ENCODE data around the gene SIAH2.
"Not testable (repeated sequence)": the region's sequence is repeated elsewhere in the genome, so short reads cannot be mapped to it uniquely, and the experiment has no call there.

Gene SIAH2

DNA sequence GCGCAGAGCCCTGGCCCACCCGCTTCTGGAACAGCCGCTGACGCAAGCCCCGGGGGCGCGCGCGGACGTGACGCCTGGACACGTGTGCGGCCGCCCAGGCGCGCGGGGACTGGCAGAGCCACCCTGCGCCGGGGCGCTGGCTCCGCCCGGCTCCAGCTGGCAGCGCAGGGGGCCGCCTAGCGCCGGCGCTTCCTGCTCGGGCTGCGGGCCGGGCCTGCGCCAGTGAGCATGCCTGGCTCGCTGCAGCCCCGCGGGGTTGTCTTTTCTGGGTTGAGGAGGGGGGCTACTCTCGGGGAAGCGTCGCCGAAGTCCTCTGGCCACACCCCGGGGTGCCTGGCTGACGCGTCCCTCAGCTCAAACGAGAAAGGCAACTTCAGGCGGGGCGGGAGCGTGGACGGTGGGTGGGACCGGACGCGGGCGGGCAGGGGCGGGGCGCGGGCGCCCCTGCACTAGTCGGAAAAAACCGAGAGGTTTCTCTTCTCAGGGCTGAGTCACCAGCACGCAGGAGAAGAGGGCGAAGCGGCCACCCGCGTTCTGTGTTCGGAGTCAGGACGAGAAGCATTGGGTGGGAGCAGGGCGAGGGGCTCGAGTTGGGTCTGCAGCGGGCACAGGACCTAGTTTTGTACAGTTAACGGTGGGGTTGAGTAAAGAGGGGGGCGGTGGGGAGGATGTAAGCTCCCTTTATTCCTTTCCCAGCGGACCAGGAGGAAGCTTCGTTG, at the start of gene SIAH2:
TSS of gene SIAH2 (minus strand) at position 48 of the 719 bp plus-strand sequence. CDS start 320 bp downstream, outside the sequence.
- peaks cover 20% of the 10 kb centered on the region for H3K27me3 ChIP-seq (ENCODE audit: control insufficient read depth, insufficient read depth, low read length)
- H3K36me3 ChIP-seq (ENCODE audit: control insufficient read depth, insufficient read depth, low read length): no peaks in the 10 kb centered on the region; the same call in 1 of the 2 replicates
- H3K9me3 ChIP-seq (ENCODE audit: control insufficient read depth, insufficient read depth, low read depth, low read length): no peaks in the 10 kb centered on the region
- H3K9ac ChIP-seq (ENCODE audit: low read length): peak within 1 kb of the TSS; percentile 81
- H3K4me3 ChIP-seq (ENCODE audit: low read depth, low read length): peak within 1 kb of the TSS; percentile 86
- peaks cover 34% of the 10 kb centered on the region for H3K4me1 ChIP-seq (ENCODE audit: control insufficient read depth, insufficient read depth, low read length)
- peak within 1 kb of the TSS; percentile 13; the same call in 1 of the 2 replicates for H3K27ac ChIP-seq (ENCODE audit: low read depth, low read length)

DNA sequence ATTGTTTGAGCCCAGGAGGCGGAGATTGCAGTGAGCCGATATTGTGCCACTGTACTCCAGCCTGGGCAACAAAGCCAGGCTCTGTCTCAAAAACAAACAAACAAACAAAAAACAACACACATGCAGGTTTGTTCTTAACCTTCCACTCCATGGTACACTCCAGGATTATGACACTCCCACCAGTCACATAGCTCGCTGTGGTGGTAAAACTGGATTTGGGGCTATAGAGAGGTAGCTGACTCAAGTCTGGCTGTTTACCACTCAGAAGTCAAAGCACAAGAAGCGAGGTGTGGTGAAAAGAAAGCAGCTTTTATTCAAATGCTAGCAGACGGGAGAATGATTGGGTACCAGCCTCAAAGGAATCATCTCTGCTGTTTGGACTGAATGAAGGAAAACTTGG, 49.0 kb upstream of the SIAH2 start:
- Histone ChIP-seq H3K27me3 (ENCODE audit: control insufficient read depth, insufficient read depth, low read length) (no peaks in the 10 kb centered on the region), H3K4me3 (ENCODE audit: low read depth, low read length) (no peak overlapping the region), H3K36me3 (ENCODE audit: control insufficient read depth, insufficient read depth, low read length) (no peaks in the 10 kb centered on the region), H3K9ac (ENCODE audit: low read length) (no peak overlapping the region), H3K27ac (ENCODE audit: low read depth, low read length) (no peak overlapping the region), H3K9me3 (ENCODE audit: control insufficient read depth, insufficient read depth, low read depth, low read length) (no peaks in the 10 kb centered on the region), H3K4me1 (ENCODE audit: control insufficient read depth, insufficient read depth, low read length) (peaks cover 10% of the 10 kb centered on the region)

- Histone ChIP-seq H3K27ac (ENCODE audit: low read depth, low read length) (no peak overlapping the region), H3K36me3 (ENCODE audit: control insufficient read depth, insufficient read depth, low read length) (no peaks in the 10 kb centered on the region), H3K27me3 (ENCODE audit: control insufficient read depth, insufficient read depth, low read length) (no peaks in the 10 kb centered on the region), H3K4me3 (ENCODE audit: low read depth, low read length) (no peak overlapping the region), H3K4me1 (ENCODE audit: control insufficient read depth, insufficient read depth, low read length) (peaks cover 22% of the 10 kb centered on the region), H3K9me3 (ENCODE audit: control insufficient read depth, insufficient read depth, low read depth, low read length) (no peaks in the 10 kb centered on the region), H3K9ac (ENCODE audit: low read length) (no peak overlapping the region)
Measured at GRCh38 chr3:150810641-150811040, 47.7 kb upstream of the SIAH2 start.

GRCh38 chr3:150806185-150806835, 43.3 kb upstream of the SIAH2 start:
- H3K4me1 ChIP-seq (ENCODE audit: control insufficient read depth, insufficient read depth, low read length): peaks cover 28% of the 10 kb centered on the region
- peak overlapping the region; percentile 9 for H3K4me3 ChIP-seq (ENCODE audit: low read depth, low read length)
- no peaks in the 10 kb centered on the region for H3K27me3 ChIP-seq (ENCODE audit: control insufficient read depth, insufficient read depth, low read length)
- H3K9me3 ChIP-seq (ENCODE audit: control insufficient read depth, insufficient read depth, low read depth, low read length): no peaks in the 10 kb centered on the region
- H3K36me3 ChIP-seq (ENCODE audit: control insufficient read depth, insufficient read depth, low read length): no peaks in the 10 kb centered on the region
- peak overlapping the region; percentile 81 for H3K27ac ChIP-seq (ENCODE audit: low read depth, low read length)
- H3K9ac ChIP-seq (ENCODE audit: low read length): peak overlapping the region; percentile 25

DNA sequence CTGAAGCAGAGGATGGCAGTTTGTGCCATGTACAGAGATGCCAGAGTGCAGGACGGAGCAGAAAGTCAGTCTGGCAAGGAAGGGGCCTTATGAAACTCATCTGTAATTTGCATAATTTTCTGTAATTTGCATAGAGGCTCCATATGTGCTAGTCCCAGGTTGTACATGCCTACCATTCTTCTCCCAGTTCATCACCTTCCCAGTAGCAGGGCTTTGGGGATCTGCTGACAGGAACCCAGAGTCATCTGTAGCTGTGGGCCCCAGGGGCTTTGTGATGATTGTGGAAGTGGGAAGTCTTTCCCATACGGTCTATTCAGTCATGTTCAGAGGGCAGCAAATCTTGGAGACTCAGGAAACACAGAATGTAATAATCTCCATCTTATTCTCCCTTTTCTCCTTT, 42.4 kb upstream of the SIAH2 start:
- H3K4me1 ChIP-seq (ENCODE audit: control insufficient read depth, insufficient read depth, low read length): peaks cover 28% of the 10 kb centered on the region
- no peaks in the 10 kb centered on the region for H3K36me3 ChIP-seq (ENCODE audit: control insufficient read depth, insufficient read depth, low read length)
- H3K9me3 ChIP-seq (ENCODE audit: control insufficient read depth, insufficient read depth, low read depth, low read length): no peaks in the 10 kb centered on the region
- H3K27ac ChIP-seq (ENCODE audit: low read depth, low read length): peak overlapping the region; percentile 81; the same call in 1 of the 2 replicates
- H3K27me3 ChIP-seq (ENCODE audit: control insufficient read depth, insufficient read depth, low read length): no peaks in the 10 kb centered on the region
- H3K9ac ChIP-seq (ENCODE audit: low read length): no peak overlapping the region
- no peak overlapping the region for H3K4me3 ChIP-seq (ENCODE audit: low read depth, low read length)

GRCh38 chr3:150803440-150803985, 40.5 kb upstream of the SIAH2 start:
- H3K27me3 ChIP-seq (ENCODE audit: control insufficient read depth, insufficient read depth, low read length): no peaks in the 10 kb centered on the region
- no peak overlapping the region for H3K4me3 ChIP-seq (ENCODE audit: low read depth, low read length)
- peaks cover 33% of the 10 kb centered on the region for H3K4me1 ChIP-seq (ENCODE audit: control insufficient read depth, insufficient read depth, low read length)
- H3K36me3 ChIP-seq (ENCODE audit: control insufficient read depth, insufficient read depth, low read length): no peaks in the 10 kb centered on the region
- no peaks in the 10 kb centered on the region for H3K9me3 ChIP-seq (ENCODE audit: control insufficient read depth, insufficient read depth, low read depth, low read length)
- H3K27ac ChIP-seq (ENCODE audit: low read depth, low read length): no peak overlapping the region
- no peak overlapping the region for H3K9ac ChIP-seq (ENCODE audit: low read length)

DNA sequence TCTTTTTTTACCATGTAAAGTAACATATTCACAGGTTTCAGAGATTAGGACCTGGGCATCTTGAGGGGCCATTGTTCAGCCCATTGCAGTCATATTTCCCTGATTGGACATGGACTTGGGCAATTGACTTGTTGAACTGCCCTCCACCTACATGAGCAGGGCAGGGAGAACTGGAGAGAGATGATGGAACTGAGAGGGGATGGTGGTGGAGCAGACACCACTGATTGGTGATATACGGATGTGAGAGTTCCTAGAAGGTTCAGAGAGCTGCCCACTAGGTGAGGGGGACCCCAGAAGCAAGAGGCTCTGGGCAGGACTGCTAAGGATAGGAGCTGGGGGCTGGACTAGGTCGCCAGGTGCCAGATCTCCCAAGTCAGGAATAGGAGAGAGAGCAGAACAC, 37.8 kb upstream of the SIAH2 start:
- H3K36me3 ChIP-seq (ENCODE audit: control insufficient read depth, insufficient read depth, low read length): no peaks in the 10 kb centered on the region
- no peak overlapping the region for H3K4me3 ChIP-seq (ENCODE audit: low read depth, low read length)
- H3K4me1 ChIP-seq (ENCODE audit: control insufficient read depth, insufficient read depth, low read length): peaks cover 28% of the 10 kb centered on the region
- no peaks in the 10 kb centered on the region for H3K27me3 ChIP-seq (ENCODE audit: control insufficient read depth, insufficient read depth, low read length)
- H3K9me3 ChIP-seq (ENCODE audit: control insufficient read depth, insufficient read depth, low read depth, low read length): no peaks in the 10 kb centered on the region
- no peak overlapping the region for H3K27ac ChIP-seq (ENCODE audit: low read depth, low read length)
- H3K9ac ChIP-seq (ENCODE audit: low read length): no peak overlapping the region

DNA sequence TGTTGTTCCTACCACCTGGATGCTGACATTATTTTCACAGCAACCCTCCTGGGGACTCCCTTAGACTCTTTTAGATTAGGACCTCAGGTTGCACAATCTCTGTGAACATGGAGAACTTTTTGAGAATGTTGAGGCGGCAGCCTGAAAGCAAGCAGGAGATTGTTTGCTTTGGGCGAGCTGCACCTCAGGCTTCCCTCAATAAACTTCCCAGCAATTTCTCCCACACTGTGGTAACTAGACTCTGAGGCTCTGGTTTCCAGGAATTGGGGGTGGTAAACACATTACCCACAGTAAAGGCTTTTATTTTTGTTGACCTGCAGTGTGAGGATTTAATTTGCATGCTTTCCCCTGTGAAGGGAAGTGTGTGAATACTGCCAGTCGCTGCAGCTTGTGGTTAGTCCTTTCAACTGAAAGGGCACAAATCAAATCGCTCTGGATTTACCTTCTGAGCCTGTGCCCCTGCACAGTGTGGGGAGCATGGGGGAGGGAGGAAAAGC, 35.2 kb upstream of the SIAH2 start:
- H3K4me3 ChIP-seq (ENCODE audit: low read depth, low read length): no peak overlapping the region

DNA sequence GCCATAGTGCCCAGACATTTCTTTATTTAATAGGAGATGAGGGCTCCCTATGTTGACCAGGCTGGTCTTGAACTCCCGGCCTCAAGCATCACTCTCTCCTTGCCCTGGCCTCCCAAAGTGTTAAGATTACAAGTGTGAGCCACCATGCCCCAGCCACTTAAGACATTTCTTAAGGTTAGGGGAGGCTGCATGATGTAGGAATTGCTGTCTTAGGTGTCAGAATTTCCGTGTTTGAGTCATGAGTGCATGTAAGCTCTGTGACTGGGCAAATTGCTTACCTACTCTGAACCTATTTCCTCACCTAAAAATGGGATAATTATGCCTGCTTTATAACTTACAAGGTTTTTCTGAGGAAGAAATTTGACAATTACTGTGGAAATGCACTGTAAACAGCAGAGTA, 34.2 kb upstream of the SIAH2 start:
- no peaks in the 10 kb centered on the region for H3K27me3 ChIP-seq (ENCODE audit: control insufficient read depth, insufficient read depth, low read length)
- H3K9me3 ChIP-seq (ENCODE audit: control insufficient read depth, insufficient read depth, low read depth, low read length): no peaks in the 10 kb centered on the region
- H3K36me3 ChIP-seq (ENCODE audit: control insufficient read depth, insufficient read depth, low read length): no peaks in the 10 kb centered on the region
- H3K4me1 ChIP-seq (ENCODE audit: control insufficient read depth, insufficient read depth, low read length): peaks cover 12% of the 10 kb centered on the region
- no peak overlapping the region for H3K4me3 ChIP-seq (ENCODE audit: low read depth, low read length)
- H3K27ac ChIP-seq (ENCODE audit: low read depth, low read length): no peak overlapping the region
- no peak overlapping the region for H3K9ac ChIP-seq (ENCODE audit: low read length)

More for the DNA sequence above, 35.2 kb upstream of the SIAH2 start:
- H3K27ac ChIP-seq (ENCODE audit: low read depth, low read length): 0 out of 2 replicates have a peak overlapping the region, but pooled peaks have one; percentile 18
- H3K27me3 ChIP-seq (ENCODE audit: control insufficient read depth, insufficient read depth, low read length): no peaks in the 10 kb centered on the region
- H3K9ac ChIP-seq (ENCODE audit: low read length): peak overlapping the region; percentile 17
- H3K36me3 ChIP-seq (ENCODE audit: control insufficient read depth, insufficient read depth, low read length): no peaks in the 10 kb centered on the region
- peaks cover 12% of the 10 kb centered on the region for H3K4me1 ChIP-seq (ENCODE audit: control insufficient read depth, insufficient read depth, low read length)
- no peaks in the 10 kb centered on the region for H3K9me3 ChIP-seq (ENCODE audit: control insufficient read depth, insufficient read depth, low read depth, low read length)

- not testable (repeated sequence) for H3K9ac ChIP-seq (ENCODE audit: low read length); H3K27me3 ChIP-seq (ENCODE audit: control insufficient read depth, insufficient read depth, low read length); H3K27ac ChIP-seq (ENCODE audit: low read depth, low read length); H3K9me3 ChIP-seq (ENCODE audit: control insufficient read depth, insufficient read depth, low read depth, low read length); H3K4me3 ChIP-seq (ENCODE audit: low read depth, low read length); H3K36me3 ChIP-seq (ENCODE audit: control insufficient read depth, insufficient read depth, low read length)
- peaks cover 12% of the 10 kb centered on the region for H3K4me1 ChIP-seq (ENCODE audit: control insufficient read depth, insufficient read depth, low read length)
Measured at GRCh38 chr3:150796527-150796926, 33.6 kb upstream of the SIAH2 start.

DNA sequence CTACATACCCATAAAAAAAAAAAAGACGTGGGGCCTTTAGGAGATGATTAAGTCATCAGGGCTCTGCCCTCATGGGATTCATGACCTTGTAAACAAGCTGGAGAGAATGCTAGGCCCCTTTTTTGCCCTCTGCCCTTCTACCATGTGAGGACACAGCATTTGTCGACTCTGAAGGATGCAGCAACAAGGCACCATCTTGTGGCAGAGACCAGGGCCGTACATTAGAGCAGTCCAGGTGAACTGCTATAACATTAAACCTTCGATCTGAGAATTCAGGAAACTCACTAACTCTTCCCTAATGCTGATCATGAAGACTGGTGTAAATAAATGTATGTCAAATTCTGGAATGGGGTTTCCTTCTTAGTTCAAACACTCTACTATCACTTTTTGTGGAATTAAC, 30.7 kb upstream of the SIAH2 start:
- H3K36me3 ChIP-seq (ENCODE audit: control insufficient read depth, insufficient read depth, low read length): no peaks in the 10 kb centered on the region
- no peak overlapping the region for H3K9ac ChIP-seq (ENCODE audit: low read length)
- H3K27me3 ChIP-seq (ENCODE audit: control insufficient read depth, insufficient read depth, low read length): no peaks in the 10 kb centered on the region
- no peaks in the 10 kb centered on the region for H3K9me3 ChIP-seq (ENCODE audit: control insufficient read depth, insufficient read depth, low read depth, low read length)
- peaks cover 9% of the 10 kb centered on the region for H3K4me1 ChIP-seq (ENCODE audit: control insufficient read depth, insufficient read depth, low read length)
- H3K4me3 ChIP-seq (ENCODE audit: low read depth, low read length): no peak overlapping the region
- H3K27ac ChIP-seq (ENCODE audit: low read depth, low read length): no peak overlapping the region

Measured in HUES6 (cell line).